DMS153 treated with DMSO at 0.1 percent for 48 hours (cell line): ENCODE measurements around the gene FAM181A.

Experiments
- DNase-seq: peaks from one replicate; lab custom pipeline; 2025; ENCODE audit not compliant: unreplicated experiment; lab: John Stamatoyannopoulos, UW

FAM181A gene

GRCh38 chr14:93928184-93929047 is 1.3 kb downstream of the FAM181A start:
- DNase-seq = no peak

GRCh38 chr14:93929048-93929535 is 1.9 kb downstream of the FAM181A start:
- DNase-seq = no peak

GRCh38 chr14:93929657-93930056 is 2.5 kb downstream of the FAM181A start:
- no peak for DNase-seq

- DNase-seq = no peak
Measured at GRCh38 chr14:93930296-93930988, 3.3 kb downstream of the FAM181A start.

- no peak for DNase-seq
Measured at GRCh38 chr14:93930989-93931307, 3.8 kb downstream of the FAM181A start.

GRCh38 chr14:93932642-93933041 is 5.5 kb downstream of the FAM181A start:
- DNase-seq = no peak

GRCh38 chr14:93935213-93935612 is 8.1 kb downstream of the FAM181A start:
- no peak for DNase-seq

GRCh38 chr14:93936245-93936644 is 9.1 kb downstream of the FAM181A start:
- peak; percentile 12 for DNase-seq

GRCh38 chr14:93936926-93937325 is 9.8 kb downstream of the FAM181A start:
- no peak for DNase-seq

- no peak for DNase-seq
Measured at GRCh38 chr14:93937519-93937918, 10.4 kb downstream of the FAM181A start.

- no peak for DNase-seq
Measured at GRCh38 chr14:93938751-93939303, 11.7 kb downstream of the FAM181A start.

GRCh38 chr14:93939304-93940229 is 12.4 kb downstream of the FAM181A start:
- peak; percentile 30 for DNase-seq

- DNase-seq = no peak
Measured at GRCh38 chr14:93940437-93940836, 13.3 kb downstream of the FAM181A start.

- DNase-seq = peak; percentile 51
Measured at GRCh38 chr14:93941293-93941910, 14.3 kb downstream of the FAM181A start.

GRCh38 chr14:93943052-93943451 is 15.9 kb downstream of the FAM181A start:
- no peak for DNase-seq

- no peak for DNase-seq
Measured at GRCh38 chr14:93943930-93944329, 16.8 kb downstream of the FAM181A start.

GRCh38 chr14:93944348-93945069 is 17.4 kb downstream of the FAM181A start:
- DNase-seq = no peak

- no peak for DNase-seq
Measured at GRCh38 chr14:93945070-93945399, 17.9 kb downstream of the FAM181A start.

- no peak for DNase-seq
Measured at GRCh38 chr14:93946104-93946503, 19.0 kb downstream of the FAM181A start.

- DNase-seq = no peak
Measured at GRCh38 chr14:93946541-93947090, 19.5 kb downstream of the FAM181A start.
